ENCODE data around the gene OPN1LW.

Gene OPN1LW

DNA sequence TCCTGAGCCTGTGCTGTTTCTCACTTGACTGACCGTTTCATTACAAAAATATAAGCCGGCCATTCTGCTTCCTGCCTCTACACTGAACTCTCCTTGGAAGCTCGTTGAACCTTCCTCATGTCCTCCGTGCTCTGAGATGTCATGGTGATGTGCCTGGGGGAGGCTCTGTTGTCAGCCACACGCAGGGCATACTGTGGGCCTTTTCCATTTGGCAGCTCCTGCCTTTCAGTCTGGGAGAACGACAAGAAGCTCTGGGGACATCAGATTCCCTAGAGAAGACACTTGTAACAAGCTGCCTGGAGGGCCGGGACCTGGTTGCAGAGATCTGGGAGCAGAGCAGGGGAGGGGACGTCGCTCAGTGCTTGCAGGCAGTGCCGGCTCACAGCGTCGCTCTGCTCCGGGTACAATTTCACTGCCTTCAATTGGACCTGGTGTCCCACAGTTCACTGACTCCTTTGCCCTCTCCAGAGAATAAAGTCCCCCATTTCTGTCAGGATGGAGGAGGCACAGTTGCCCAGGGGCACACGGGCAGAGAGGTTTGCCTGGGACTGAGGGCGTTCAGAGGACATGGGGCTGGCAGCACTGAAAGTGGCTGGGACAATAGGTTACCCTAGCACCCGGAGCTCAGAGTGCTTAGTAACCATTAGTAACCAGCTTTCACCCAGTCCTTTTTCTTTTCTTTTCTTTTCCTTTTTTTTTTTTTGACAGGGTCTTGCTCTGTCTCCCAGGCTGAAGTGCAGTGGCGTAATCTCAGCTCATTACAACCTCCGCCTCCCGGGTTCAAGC is 27.4 kb upstream of the OPN1LW start:
- no peak overlapping the region for H3K27ac ChIP-seq
- TF ChIP-seq, protein P1, sequence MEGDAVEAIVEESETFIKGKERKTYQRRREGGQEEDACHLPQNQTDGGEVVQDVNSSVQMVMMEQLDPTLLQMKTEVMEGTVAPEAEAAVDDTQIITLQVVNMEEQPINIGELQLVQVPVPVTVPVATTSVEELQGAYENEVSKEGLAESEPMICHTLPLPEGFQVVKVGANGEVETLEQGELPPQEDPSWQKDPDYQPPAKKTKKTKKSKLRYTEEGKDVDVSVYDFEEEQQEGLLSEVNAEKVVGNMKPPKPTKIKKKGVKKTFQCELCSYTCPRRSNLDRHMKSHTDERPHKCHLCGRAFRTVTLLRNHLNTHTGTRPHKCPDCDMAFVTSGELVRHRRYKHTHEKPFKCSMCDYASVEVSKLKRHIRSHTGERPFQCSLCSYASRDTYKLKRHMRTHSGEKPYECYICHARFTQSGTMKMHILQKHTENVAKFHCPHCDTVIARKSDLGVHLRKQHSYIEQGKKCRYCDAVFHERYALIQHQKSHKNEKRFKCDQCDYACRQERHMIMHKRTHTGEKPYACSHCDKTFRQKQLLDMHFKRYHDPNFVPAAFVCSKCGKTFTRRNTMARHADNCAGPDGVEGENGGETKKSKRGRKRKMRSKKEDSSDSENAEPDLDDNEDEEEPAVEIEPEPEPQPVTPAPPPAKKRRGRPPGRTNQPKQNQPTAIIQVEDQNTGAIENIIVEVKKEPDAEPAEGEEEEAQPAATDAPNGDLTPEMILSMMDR (IDR thresholded peaks at IDR 0.05) = no peak
- H3K4me1 ChIP-seq = no peaks in the 10 kb centered on the region
- H3K9me3 ChIP-seq = peaks cover 0 to 5% (median 0%) of the 10 kb centered on the region in 3 donors
- no peaks in the 10 kb centered on the region for H3K36me3 ChIP-seq
- H3K27me3 ChIP-seq = no peaks in the 10 kb centered on the region
- H3K4me3 ChIP-seq = no peak overlapping the region
- no peak for DNase-seq
- intact Hi-C loops (cut with DNase I; ENCODE audit: low total_unique reads) = no loop called here

DNA sequence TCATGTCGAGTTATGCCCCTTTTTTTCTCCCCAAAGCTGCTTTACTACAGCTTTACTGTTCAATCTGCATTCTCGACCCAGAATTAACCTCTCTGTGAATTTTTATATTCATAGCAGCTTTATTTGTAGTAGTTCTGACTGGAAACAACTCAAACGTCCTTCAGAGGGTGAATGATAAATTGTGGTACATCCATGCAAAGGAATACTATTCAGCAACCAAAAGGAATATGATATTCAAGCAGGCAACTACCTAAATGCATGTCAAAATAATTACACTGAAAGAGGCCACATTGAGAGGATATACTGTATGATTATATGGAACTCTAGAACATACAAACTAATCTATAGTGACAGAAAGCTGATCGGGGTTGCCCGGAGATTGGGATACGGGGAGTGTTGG is 26.5 kb upstream of the OPN1LW start:
- no peak overlapping the region for H3K27ac ChIP-seq
- H3K27me3 ChIP-seq = no peaks in the 10 kb centered on the region
- H3K9me3 ChIP-seq = peaks cover 0 to 5% (median 0%) of the 10 kb centered on the region in 3 donors
- H3K4me3 ChIP-seq = no peak overlapping the region
- no peaks in the 10 kb centered on the region for H3K4me1 ChIP-seq
- DNase-seq = no peak
- TF ChIP-seq, protein P1 (IDR thresholded peaks at IDR 0.05) = no peak
- intact Hi-C loops (cut with DNase I; ENCODE audit: low total_unique reads) = no loop called here
- H3K36me3 ChIP-seq = no peaks in the 10 kb centered on the region

DNA sequence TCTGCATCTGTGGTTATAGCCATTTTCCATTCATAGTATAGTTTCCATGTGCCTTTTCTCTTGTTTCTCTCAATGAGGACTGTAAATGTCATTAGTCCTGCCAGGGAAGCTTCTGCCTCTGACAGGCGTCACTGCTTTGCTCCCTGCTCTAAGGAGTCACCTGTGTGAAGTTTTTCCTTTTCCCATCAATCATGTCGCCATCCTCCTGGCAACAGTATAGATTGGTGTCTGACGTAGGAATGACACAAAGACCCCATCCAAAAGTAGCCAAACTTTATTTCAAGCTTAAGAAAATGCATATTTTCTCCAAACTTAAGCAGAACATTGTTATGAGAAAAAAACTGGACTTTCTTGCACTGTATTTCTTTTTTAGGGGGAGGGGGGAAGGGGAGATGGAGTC is 23.5 kb upstream of the OPN1LW start:
- TF ChIP-seq, protein P1 (IDR thresholded peaks at IDR 0.05) = no peak
- Histone ChIP-seq H3K27ac (no peak overlapping the region), H3K27me3 (no peaks in the 10 kb centered on the region), H3K9me3 (peaks cover 0 to 5% (median 0%) of the 10 kb centered on the region in 3 donors), H3K36me3 (no peaks in the 10 kb centered on the region), H3K4me3 (no peak overlapping the region), H3K4me1 (no peaks in the 10 kb centered on the region)
- intact Hi-C loops (cut with DNase I; ENCODE audit: low total_unique reads) = no loop called here
- no peak for DNase-seq

DNA sequence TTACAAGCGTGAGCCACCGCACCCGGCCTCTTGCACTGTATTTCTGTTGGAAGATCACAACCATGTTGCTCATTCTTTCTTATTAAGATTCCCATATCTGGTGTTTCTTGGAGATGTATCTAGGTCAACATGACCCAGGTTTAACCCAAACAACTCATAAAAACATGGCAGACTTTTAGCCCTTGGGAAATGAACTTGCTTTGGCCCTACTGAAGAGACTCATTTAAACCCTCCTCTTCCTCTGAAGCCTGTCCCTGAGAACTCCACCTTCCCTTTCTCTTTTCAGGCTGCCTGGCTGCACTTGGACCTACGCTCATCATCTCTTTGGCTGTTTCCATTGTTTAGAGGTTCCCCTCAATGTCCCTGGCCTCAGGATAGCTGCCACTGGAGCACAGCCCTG is 22.8 kb upstream of the OPN1LW start:
- TF ChIP-seq, protein P1 (IDR thresholded peaks at IDR 0.05) = no peak
- H3K27ac ChIP-seq = no peak overlapping the region
- no peak for DNase-seq
- no peak overlapping the region for H3K4me3 ChIP-seq
- H3K9me3 ChIP-seq = peaks cover 0 to 5% (median 0%) of the 10 kb centered on the region in 3 donors
- intact Hi-C loops (cut with DNase I; ENCODE audit: low total_unique reads) = no loop called here
- no peaks in the 10 kb centered on the region for H3K36me3 ChIP-seq
- no peaks in the 10 kb centered on the region for H3K27me3 ChIP-seq
- H3K4me1 ChIP-seq = no peaks in the 10 kb centered on the region

DNA sequence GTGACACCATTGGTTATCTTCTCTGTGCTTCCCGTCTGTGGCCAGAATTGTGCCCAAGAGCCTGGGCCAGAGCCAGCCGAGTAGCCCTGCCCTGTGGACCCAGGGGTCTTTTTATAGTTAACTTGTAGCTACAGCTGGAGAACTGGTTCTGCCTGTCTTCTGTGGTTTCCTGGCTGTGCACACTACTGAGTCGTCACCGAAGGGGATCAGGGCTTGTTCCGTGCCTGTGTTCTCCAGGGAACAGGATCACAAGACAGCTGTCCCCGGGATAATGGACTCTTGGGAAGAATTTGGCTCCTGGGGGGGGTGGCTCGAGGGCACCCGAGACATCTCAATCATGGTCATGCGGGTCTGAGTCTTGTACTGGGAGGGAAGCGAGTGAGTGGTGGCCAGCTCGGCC is 22.1 kb upstream of the OPN1LW start:
- Histone ChIP-seq H3K27me3 (no peaks in the 10 kb centered on the region), H3K4me1 (no peaks in the 10 kb centered on the region), H3K27ac (no peak overlapping the region), H3K9me3 (peaks cover 0 to 5% (median 0%) of the 10 kb centered on the region in 3 donors), H3K4me3 (no peak overlapping the region), H3K36me3 (no peaks in the 10 kb centered on the region)
- TF ChIP-seq, protein P1 (IDR thresholded peaks at IDR 0.05) = no peak
- intact Hi-C loops (cut with DNase I; ENCODE audit: low total_unique reads) = no loop called here
- DNase-seq = no peak

All from tibial artery (tissue), 4 donors.